ENCODE results near the gene MAP4K2.

The MAP4K2 gene

GRCh38 chr11:64810271-64810890 is 7.4 kb upstream of the MAP4K2 start, which contains the start of gene MEN1:
Gene MEN1, minus strand, starts transcription at chr11:64810551. Its CDS starts 442 bp downstream, at chr11:64810109.
- peak within 1 kb of the TSS; percentile 83 for H3K4me2 ChIP-seq (ENCODE audit: low read depth, low read length)
- no peaks in the 10 kb centered on the region for H3K27me3 ChIP-seq (replicated peaks; ENCODE audit: insufficient read depth, low read length)
- no peaks in the 10 kb centered on the region for H3K9me2 ChIP-seq (replicated peaks; ENCODE audit: insufficient read depth, low read length)
- H3K9ac ChIP-seq (ENCODE audit: low read length): peak within 1 kb of the TSS; percentile 70
- H3K4me1 ChIP-seq (ENCODE audit: low read length): peaks cover 6% of the 10 kb centered on the region
- H3K9me3 ChIP-seq (replicated peaks; ENCODE audit: insufficient read depth, low read length): no peaks in the 10 kb centered on the region
- H3K4me3 ChIP-seq (ENCODE audit: low read length): peak within 1 kb of the TSS; percentile 74
- H3K79me2 ChIP-seq (ENCODE audit: low read length): peaks cover 5% of the 10 kb centered on the region
- peak; percentile 90 for DNase-seq
- 0 out of 2 replicates have a peak, but pooled peaks cover 3% of the 10 kb centered on the region for H3F3A ChIP-seq (ENCODE audit: insufficient read depth, low read length)
- TF ChIP-seq CTCF (IDR thresholded peaks at IDR 0.05; ENCODE audit: low read length) (no peak), EZH2phosphoT487 (IDR thresholded peaks at IDR 0.05; ENCODE audit: low read length) (no peak), EZH2 (optimal IDR thresholded peaks at IDR 0.05; ENCODE audit: low read depth, low read length) (no peak)
- no peaks in the 10 kb centered on the region for H4K20me1 ChIP-seq (ENCODE audit: insufficient read depth, low read length)
- H3K27ac ChIP-seq (ENCODE audit: low read length): peak within 1 kb of the TSS; percentile 24; the same call in 1 of the 2 replicates
- no peaks in the 10 kb centered on the region for H3K36me3 ChIP-seq (replicated peaks; ENCODE audit: insufficient read depth, low read length)
- peak within 1 kb of the TSS; percentile 96 for H2AFZ ChIP-seq (ENCODE audit: low read length)

GRCh38 chr11:64809781-64810241 is 6.8 kb upstream of the MAP4K2 start:
- no peaks in the 10 kb centered on the region for H4K20me1 ChIP-seq (ENCODE audit: insufficient read depth, low read length)
- no peaks in the 10 kb centered on the region for H3K9me2 ChIP-seq (replicated peaks; ENCODE audit: insufficient read depth, low read length)
- no peak overlapping the region for H3K27ac ChIP-seq (ENCODE audit: low read length)
- peak overlapping the region; percentile 74 for H3K4me3 ChIP-seq (ENCODE audit: low read length)
- peak overlapping the region; percentile 83 for H3K4me2 ChIP-seq (ENCODE audit: low read depth, low read length)
- peaks cover 6% of the 10 kb centered on the region for H3K4me1 ChIP-seq (ENCODE audit: low read length)
- peak overlapping the region; percentile 70 for H3K9ac ChIP-seq (ENCODE audit: low read length)
- H2AFZ ChIP-seq (ENCODE audit: low read length): peak overlapping the region; percentile 96
- no peaks in the 10 kb centered on the region for H3K27me3 ChIP-seq (replicated peaks; ENCODE audit: insufficient read depth, low read length)
- H3K79me2 ChIP-seq (ENCODE audit: low read length): peaks cover 5% of the 10 kb centered on the region
- no peaks in the 10 kb centered on the region for H3K9me3 ChIP-seq (replicated peaks; ENCODE audit: insufficient read depth, low read length)
- TF ChIP-seq EZH2phosphoT487 (IDR thresholded peaks at IDR 0.05; ENCODE audit: low read length): no peak
- no peak for TF ChIP-seq CTCF (IDR thresholded peaks at IDR 0.05; ENCODE audit: low read length)
- TF ChIP-seq EZH2 (optimal IDR thresholded peaks at IDR 0.05; ENCODE audit: low read depth, low read length): no peak
- H3F3A ChIP-seq (ENCODE audit: insufficient read depth, low read length): 0 out of 2 replicates have a peak, but pooled peaks cover 3% of the 10 kb centered on the region
- peak; percentile 12 for DNase-seq
- H3K36me3 ChIP-seq (replicated peaks; ENCODE audit: insufficient read depth, low read length): no peaks in the 10 kb centered on the region

DNA sequence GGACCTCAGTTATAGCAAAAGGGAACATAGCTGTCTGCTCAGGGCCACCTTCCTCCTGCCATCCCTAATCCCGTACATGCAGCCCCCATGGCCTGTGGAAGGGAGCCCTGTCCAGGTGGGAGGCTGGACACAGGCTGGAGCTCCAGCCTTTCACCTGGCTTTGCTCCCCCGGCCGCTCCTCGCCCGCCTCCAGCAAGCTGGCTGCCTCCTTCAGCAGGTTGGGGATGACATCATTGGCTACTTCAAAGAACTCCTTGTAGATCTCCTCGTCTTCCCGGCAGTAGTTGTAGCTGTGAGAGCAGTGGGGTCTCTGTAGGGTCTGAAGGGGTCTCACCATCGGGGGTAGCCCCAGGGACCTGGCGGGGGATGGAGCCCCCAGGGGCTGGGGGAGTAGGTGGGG is 2.5 kb upstream of the MAP4K2 start:
- no peak for TF ChIP-seq EZH2phosphoT487 (IDR thresholded peaks at IDR 0.05; ENCODE audit: low read length)
- no peak for TF ChIP-seq EZH2 (optimal IDR thresholded peaks at IDR 0.05; ENCODE audit: low read depth, low read length)
- no peak for TF ChIP-seq CTCF (IDR thresholded peaks at IDR 0.05; ENCODE audit: low read length)
- no peak for DNase-seq

More for the DNA sequence above, 2.5 kb upstream of the MAP4K2 start:
- Histone ChIP-seq H3K4me1 (ENCODE audit: low read length) (peaks cover 12% of the 10 kb centered on the region), H3K4me2 (ENCODE audit: low read depth, low read length) (no peak overlapping the region), H3F3A (ENCODE audit: insufficient read depth, low read length) (peaks cover 6% of the 10 kb centered on the region; the same call in 1 of the 2 replicates), H3K27me3 (replicated peaks; ENCODE audit: insufficient read depth, low read length) (no peaks in the 10 kb centered on the region), H2AFZ (ENCODE audit: low read length) (no peak overlapping the region), H3K9me2 (replicated peaks; ENCODE audit: insufficient read depth, low read length) (no peaks in the 10 kb centered on the region), H3K27ac (ENCODE audit: low read length) (no peak overlapping the region), H3K9ac (ENCODE audit: low read length) (no peak overlapping the region), H3K4me3 (ENCODE audit: low read length) (no peak overlapping the region), H4K20me1 (ENCODE audit: insufficient read depth, low read length) (no peaks in the 10 kb centered on the region), H3K9me3 (replicated peaks; ENCODE audit: insufficient read depth, low read length) (no peaks in the 10 kb centered on the region), H3K36me3 (replicated peaks; ENCODE audit: insufficient read depth, low read length) (no peaks in the 10 kb centered on the region), H3K79me2 (ENCODE audit: low read length) (peaks cover 5% of the 10 kb centered on the region)

Data from MM.1S (cell line).